Testis (tissue), 3 donors: ENCODE measurements around the gene ABHD15. TPM values are rescaled to one million over a fixed set of nuclear protein-coding genes. Genes with fewer than 3 reads are reported as not detected.

Source experiments
- DNase-seq: peaks from one replicate; pipeline ENCODE4 v3.0.0-alpha.2; 2019
- H3K27ac ChIP-seq, 2 donors: fragments of 200-600 bp; sonication (generic); one replicate each; pipeline ENCODE4 v1.5.1; 2019
- H3K27me3 ChIP-seq: fragments of 200-600 bp; sonication (generic); one replicate; pipeline ENCODE4 v1.5.1; 2019
- H3K36me3 ChIP-seq: fragments of 200-600 bp; sonication (generic); one replicate; pipeline ENCODE4 v1.5.1; 2017; ENCODE audit warnings: low read depth; ENCODE audit errors: missing control alignments
- H3K4me1 ChIP-seq: fragments of 200-600 bp; sonication (generic); one replicate; pipeline ENCODE4 v1.5.1; 2019
- H3K4me3 ChIP-seq, 2 donors: fragments of 200-600 bp; sonication (generic); one replicate each; pipeline ENCODE4 v1.5.1; 2017 to 2019
- H3K9me3 ChIP-seq: fragments of 200-600 bp; sonication (generic); one replicate; pipeline ENCODE4 v1.5.1; 2017
- POLR2A ChIP-seq: fragments of 450-650 bp; IDR thresholded peaks from one replicate; pipeline ENCODE4 v1.6.1; 2017; ENCODE audit warnings: antibody characterized with exemption, mild to moderate bottlenecking, moderate library complexity
- WGBS, 2 donors: methylation state at CpG; one replicate each; pipeline ENCODE4 v1.1.5; 2018; 5-methylcytosine and 5-hydroxymethylcytosine counted together
- intact Hi-C: fragments of 100-400 bp; cut with DNase I; formaldehyde crosslinking; loops from one replicate; pipeline ENCODE4 v1.15.1; 2023; ENCODE audit warnings: low total_unique reads
- polyA plus RNA-seq: library from polyadenylated mRNA; stranded (reverse); fragments of 350-450 nt; fragmentation: Illumina TruSeq; extraction: RNeasy Lipid Tissue Mini Kit (QIAGEN cat#74804); gene quantifications from one replicate; pipeline ENCODE4 v1.2.3, GENCODE V29; 2014; ENCODE audit warnings: low read depth, low replicate concordance; ENCODE audit not compliant: insufficient read depth
- total RNA-seq, 2 donors: library from RNA; depleted of rRNA; stranded (reverse); fragments of >200 nt; gene quantifications; one replicate each; pipeline ENCODE4 v1.2.3, GENCODE V29; 2016
- TF ChIP-seq, protein P1 (sequence below), 3 experiments: fragments of 450-650 bp in 2 of 3; fragments of 200-600 bp in 1 of 3; sonication (generic) in 1 of 3; IDR thresholded peaks; one replicate each; pipeline ENCODE4 v1.5.1; 2016 to 2019; ENCODE audit warnings: antibody characterized with exemption in 3 of 3, mild to moderate bottlenecking in 2 of 3, moderate library complexity in 1 of 3

The ABHD15 gene
- total and polyA plus RNA-seq, 3 donors from 2014 or later, result 4.5 to 7.1 (median 5.7) TPM

DNA sequence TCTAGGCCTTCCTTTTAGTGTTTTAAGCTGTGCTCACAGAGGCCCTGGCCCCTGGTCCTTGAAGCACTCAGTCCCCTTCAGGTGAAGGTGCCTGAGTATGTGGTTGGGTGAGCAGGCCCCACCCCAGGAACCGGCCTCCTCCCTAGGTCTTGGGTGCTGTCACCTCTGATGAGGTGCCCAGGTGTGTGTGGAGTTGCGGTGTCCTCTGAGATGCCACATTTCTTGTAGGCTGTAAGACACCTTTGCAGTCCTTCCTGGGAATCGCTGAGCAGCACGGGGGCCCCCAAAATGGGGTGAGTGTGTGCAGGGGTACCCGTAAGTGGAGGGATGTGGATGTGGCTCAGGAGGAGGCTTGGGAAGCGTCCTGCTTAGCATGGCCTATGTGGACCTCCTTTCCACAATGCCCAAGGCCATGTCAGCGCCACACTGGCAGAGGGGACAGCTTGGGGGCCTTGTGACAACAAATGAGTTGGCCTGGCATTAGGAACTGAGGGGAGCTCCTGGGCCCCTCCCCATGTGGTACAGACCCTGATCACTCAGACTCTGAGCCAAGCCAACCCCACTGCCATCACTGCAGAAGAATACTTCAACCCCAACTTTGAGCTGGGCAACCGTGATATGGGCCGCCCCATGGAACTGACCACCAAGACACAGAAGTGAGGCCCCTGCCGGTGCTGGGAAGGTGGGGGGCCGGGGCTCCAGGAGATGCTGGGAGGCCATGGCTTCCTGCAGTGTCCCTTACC is 44.7 kb upstream of the ABHD15 start:
- no peak overlapping the region for H3K4me3 ChIP-seq
- H3K4me1 ChIP-seq, result peaks cover 30% of the 10 kb centered on the region
- H3K9me3 ChIP-seq, result no peaks in the 10 kb centered on the region
- 94 to 100% methylated on average over 6 to 11 of the region's 11 CpGs for WGBS, 2 donors
- intact Hi-C loops, result no loop called here
- no peak overlapping the region for H3K27ac ChIP-seq
- H3K27me3 ChIP-seq, result no peaks in the 10 kb centered on the region
- no peaks in the 10 kb centered on the region for H3K36me3 ChIP-seq
- TF ChIP-seq, protein P1, sequence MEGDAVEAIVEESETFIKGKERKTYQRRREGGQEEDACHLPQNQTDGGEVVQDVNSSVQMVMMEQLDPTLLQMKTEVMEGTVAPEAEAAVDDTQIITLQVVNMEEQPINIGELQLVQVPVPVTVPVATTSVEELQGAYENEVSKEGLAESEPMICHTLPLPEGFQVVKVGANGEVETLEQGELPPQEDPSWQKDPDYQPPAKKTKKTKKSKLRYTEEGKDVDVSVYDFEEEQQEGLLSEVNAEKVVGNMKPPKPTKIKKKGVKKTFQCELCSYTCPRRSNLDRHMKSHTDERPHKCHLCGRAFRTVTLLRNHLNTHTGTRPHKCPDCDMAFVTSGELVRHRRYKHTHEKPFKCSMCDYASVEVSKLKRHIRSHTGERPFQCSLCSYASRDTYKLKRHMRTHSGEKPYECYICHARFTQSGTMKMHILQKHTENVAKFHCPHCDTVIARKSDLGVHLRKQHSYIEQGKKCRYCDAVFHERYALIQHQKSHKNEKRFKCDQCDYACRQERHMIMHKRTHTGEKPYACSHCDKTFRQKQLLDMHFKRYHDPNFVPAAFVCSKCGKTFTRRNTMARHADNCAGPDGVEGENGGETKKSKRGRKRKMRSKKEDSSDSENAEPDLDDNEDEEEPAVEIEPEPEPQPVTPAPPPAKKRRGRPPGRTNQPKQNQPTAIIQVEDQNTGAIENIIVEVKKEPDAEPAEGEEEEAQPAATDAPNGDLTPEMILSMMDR (IDR thresholded peaks at IDR 0.05), result no peak
- TF ChIP-seq POLR2A, result no peak
- DNase-seq, result no peak

DNA sequence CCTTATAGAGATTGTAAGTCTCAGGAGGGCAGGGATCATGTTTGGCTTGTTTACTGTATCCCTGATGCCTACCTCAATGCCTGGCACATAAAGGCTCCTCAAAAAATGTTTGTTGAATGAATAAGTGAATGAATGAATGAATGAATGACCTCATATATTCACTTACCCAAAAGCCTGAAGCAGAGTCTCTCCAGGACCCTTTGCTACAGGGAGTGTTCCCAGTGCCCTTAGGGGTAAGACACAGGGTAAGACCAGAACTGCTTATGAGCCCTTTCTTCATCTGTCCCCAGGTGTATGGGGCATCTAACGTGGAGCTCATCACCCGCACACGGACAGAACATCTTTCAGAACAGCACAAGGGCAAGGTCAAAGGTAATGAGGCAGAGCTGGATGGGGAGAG is 43.6 kb upstream of the ABHD15 start:
- intact Hi-C loops, result no loop called here
- no peaks in the 10 kb centered on the region for H3K36me3 ChIP-seq
- no peak for TF ChIP-seq POLR2A
- TF ChIP-seq, protein P1 (IDR thresholded peaks at IDR 0.05), result no peak
- no peaks in the 10 kb centered on the region for H3K27me3 ChIP-seq
- peaks cover 20% of the 10 kb centered on the region for H3K4me1 ChIP-seq
- 64 to 84% methylated on average over 3 of the region's 3 CpGs for WGBS, 2 donors
- no peak for DNase-seq
- H3K4me3 ChIP-seq, result no peak overlapping the region
- no peaks in the 10 kb centered on the region for H3K9me3 ChIP-seq
- no peak overlapping the region for H3K27ac ChIP-seq

DNA sequence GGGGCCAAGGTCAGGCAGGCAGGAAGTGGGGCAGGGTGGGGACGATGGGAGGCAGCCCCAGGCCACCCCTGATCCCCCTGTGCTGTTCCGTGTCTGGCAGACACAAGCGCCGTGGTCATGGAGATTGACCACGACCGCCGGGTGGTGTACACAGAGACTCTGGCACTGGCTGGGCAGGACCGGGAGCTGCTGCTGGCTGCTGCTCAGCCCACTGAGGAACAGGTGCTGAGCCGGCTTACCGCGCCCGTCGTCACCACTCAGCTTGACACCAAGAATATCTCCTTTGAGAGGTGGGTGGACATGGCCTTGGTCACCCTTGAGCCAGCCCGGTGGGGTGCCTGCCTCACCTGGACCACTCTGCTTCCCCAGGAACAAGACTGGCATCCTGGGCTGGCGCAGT is 42.1 kb upstream of the ABHD15 start:
- no peak for TF ChIP-seq POLR2A
- TF ChIP-seq, protein P1 (IDR thresholded peaks at IDR 0.05), result no peak
- no peak overlapping the region for H3K4me3 ChIP-seq
- intact Hi-C loops, result no loop called here
- H3K4me1 ChIP-seq, result peaks cover 6% of the 10 kb centered on the region
- no peaks in the 10 kb centered on the region for H3K27me3 ChIP-seq
- no peaks in the 10 kb centered on the region for H3K36me3 ChIP-seq
- no peak for DNase-seq
- WGBS, 2 donors, result 91 to 98% methylated on average over 8 to 9 of the region's 15 CpGs
- no peak overlapping the region for H3K27ac ChIP-seq
- no peaks in the 10 kb centered on the region for H3K9me3 ChIP-seq

DNA sequence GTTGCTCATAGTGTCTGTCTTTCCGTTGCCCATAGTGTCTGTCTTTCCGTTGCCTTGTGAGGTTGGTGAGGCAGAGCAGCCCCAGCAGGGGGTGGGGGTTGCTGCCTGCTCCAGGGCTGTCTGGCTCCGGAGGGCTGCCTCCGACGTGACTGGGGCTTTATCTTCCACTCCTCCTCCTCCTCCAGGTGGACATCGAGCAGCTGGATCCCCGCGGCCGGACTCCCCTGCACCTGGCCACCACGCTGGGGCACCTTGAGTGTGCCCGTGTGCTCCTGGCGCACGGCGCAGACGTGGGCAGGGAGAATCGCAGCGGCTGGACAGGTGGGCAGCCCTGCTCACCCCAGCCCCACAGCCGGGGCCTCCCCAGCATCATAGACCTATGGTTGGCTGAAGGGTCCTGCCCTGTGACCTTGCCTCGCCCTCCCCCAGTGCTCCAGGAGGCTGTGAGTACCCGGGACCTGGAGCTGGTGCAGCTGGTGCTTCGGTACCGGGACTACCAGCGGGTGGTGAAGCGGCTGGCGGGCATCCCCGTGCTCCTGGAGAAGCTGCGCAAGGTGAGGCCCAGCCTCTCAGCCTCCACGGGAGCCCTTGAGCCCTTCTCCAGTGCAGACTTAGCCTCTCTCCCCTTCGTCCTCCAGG is 40.8 kb upstream of the ABHD15 start:
- Histone ChIP-seq H3K9me3 (no peaks in the 10 kb centered on the region), H3K4me3 (no peak overlapping the region), H3K36me3 (no peaks in the 10 kb centered on the region), H3K27me3 (no peaks in the 10 kb centered on the region), H3K4me1 (no peaks in the 10 kb centered on the region), H3K27ac (no peak overlapping the region)
- intact Hi-C loops, result no loop called here
- TF ChIP-seq, protein P1 (IDR thresholded peaks at IDR 0.05), result no peak
- TF ChIP-seq POLR2A, result no peak
- no peak for DNase-seq
- WGBS, 2 donors, result 84 to 88% methylated on average over 12 to 29 of the region's 29 CpGs
